Mesodermal cell (in vitro differentiated cells): Measurements from ENCODE around the gene ITPRID2. TPM values are rescaled to one million over a fixed set of nuclear protein-coding genes. Genes with fewer than 3 reads are reported as not detected.
A peak's percentile ranks its signal among the peaks of the same experiment; 100 is the strongest.

Experiments used
- H3K27ac ChIP-seq: 2 replicates; pipeline ENCODE4 v1.7.0; 2013; ENCODE audit warnings: mild to moderate bottlenecking, low read depth, low read length, moderate library complexity; ENCODE audit not compliant: severe bottlenecking
- H3K36me3 ChIP-seq: 2 replicates; pipeline ENCODE4 v1.7.1; 2013; ENCODE audit warnings: mild to moderate bottlenecking, low read length, moderate library complexity; ENCODE audit not compliant: control insufficient read depth, insufficient read depth
- H3K4me1 ChIP-seq: one replicate; pipeline ENCODE4 v1.7.1; 2013; ENCODE audit warnings: mild to moderate bottlenecking, low read length; ENCODE audit not compliant: insufficient read depth, control insufficient read depth, poor library complexity, severe bottlenecking
- H3K4me3 ChIP-seq: 2 replicates; pipeline ENCODE4 v1.7.0; 2013; ENCODE audit warnings: low read length, control low read depth, mild to moderate bottlenecking; ENCODE audit not compliant: insufficient read depth, poor library complexity, severe bottlenecking; ENCODE audit errors: extremely low read depth
- H3K9me3 ChIP-seq: 2 replicates; pipeline ENCODE4 v1.7.1; 2013; ENCODE audit warnings: mild to moderate bottlenecking, low read length, moderate library complexity; ENCODE audit not compliant: control insufficient read depth
- WGBS, 2 experiments: methylation state at CpG; one replicate each; pipeline ENCODE4 v1.1.5; 2013; ENCODE audit warnings: missing lambda C conversion rate in 2 of 2; ENCODE audit not compliant: insufficient coverage in 2 of 2; 5-methylcytosine and 5-hydroxymethylcytosine counted together
- polyA plus RNA-seq, 2 experiments: library from polyadenylated mRNA; stranded (reverse); fragments of 50-300 nt; gene quantifications; one replicate each; pipeline ENCODE4 v1.2.3, GENCODE V29; 2013

ITPRID2 gene
- 126 TPM for polyA plus RNA-seq (2013, experiment 1 of 2)
- 120 TPM for polyA plus RNA-seq (2013, experiment 2 of 2)

- peak within 1 kb of the TSS; percentile 86 for H3K4me3 ChIP-seq
- 4% methylated on average over 40 to 44 of the region's 58 CpGs for WGBS, 2 experiments
- peak within 1 kb of the TSS; percentile 86 for H3K27ac ChIP-seq
- peaks cover 27% of the 10 kb centered on the region for H3K4me1 ChIP-seq
- no peaks in the 10 kb centered on the region for H3K9me3 ChIP-seq
- H3K36me3 ChIP-seq: peaks cover 12% of the 10 kb centered on the region
These were observed at the start of gene ITPRID2 for GRCh38 chr2:181891258-181891965. ITPRID2 (plus strand) TSS chr2:181891730; CDS start chr2:181892067, 337 bp downstream.

DNA sequence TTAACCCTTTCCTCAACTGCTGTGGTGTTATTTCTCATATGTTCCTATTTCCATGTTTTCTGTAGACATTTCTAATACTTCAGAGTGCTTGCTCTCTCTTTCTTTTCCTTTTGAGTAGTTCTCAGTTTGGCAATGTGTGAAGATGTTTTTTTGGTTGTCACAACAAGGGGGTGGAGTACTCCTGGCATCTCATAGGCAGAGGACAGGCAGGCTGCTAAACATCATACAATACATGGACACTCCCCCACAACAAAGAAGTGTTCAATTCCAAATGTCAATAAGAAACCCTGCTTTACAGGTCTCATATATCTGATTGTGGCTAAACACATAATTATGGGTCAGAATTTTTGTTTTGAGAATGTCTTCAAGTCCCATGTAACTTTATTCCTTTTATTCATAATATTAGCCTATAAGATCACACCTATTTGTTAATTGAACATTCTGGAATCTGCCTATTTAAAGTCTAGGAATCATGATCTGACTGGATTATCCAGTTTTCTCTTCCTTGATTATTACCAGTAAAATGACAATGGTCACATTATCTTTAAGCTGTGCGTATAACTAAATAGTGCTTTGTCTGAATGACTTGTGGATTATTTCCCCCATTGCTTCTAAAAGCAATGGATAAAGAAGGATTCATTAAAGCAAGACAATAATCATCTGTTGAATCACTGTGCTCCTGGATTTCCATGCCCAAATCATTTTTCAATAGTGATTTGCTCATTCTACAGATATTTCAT, 46.8 kb upstream of the ITPRID2 start:
- H3K4me1 ChIP-seq: no peaks in the 10 kb centered on the region
- H3K27ac ChIP-seq: no peak overlapping the region
- no CpG with 5 or more reads among the region's 1 CpG for WGBS, 2 experiments
- H3K4me3 ChIP-seq: no peak overlapping the region
- H3K9me3 ChIP-seq: no peaks in the 10 kb centered on the region
- no peaks in the 10 kb centered on the region for H3K36me3 ChIP-seq

GRCh38 chr2:181846399-181847197, 44.9 kb upstream of the ITPRID2 start:
- Histone ChIP-seq H3K9me3 (no peaks in the 10 kb centered on the region), H3K4me1 (no peaks in the 10 kb centered on the region), H3K27ac (peak overlapping the region; percentile 7), H3K36me3 (no peaks in the 10 kb centered on the region), H3K4me3 (no peak overlapping the region)
- WGBS, 2 experiments: 100% methylated on average over 1 of the region's 4 CpGs; no CpG with 5 or more reads in 1 of the 2 experiments

GRCh38 chr2:181847198-181847556, 44.4 kb upstream of the ITPRID2 start:
- H3K4me1 ChIP-seq: no peaks in the 10 kb centered on the region
- no peaks in the 10 kb centered on the region for H3K36me3 ChIP-seq
- no peaks in the 10 kb centered on the region for H3K9me3 ChIP-seq
- peak overlapping the region; percentile 7 for H3K27ac ChIP-seq
- no peak overlapping the region for H3K4me3 ChIP-seq

DNA sequence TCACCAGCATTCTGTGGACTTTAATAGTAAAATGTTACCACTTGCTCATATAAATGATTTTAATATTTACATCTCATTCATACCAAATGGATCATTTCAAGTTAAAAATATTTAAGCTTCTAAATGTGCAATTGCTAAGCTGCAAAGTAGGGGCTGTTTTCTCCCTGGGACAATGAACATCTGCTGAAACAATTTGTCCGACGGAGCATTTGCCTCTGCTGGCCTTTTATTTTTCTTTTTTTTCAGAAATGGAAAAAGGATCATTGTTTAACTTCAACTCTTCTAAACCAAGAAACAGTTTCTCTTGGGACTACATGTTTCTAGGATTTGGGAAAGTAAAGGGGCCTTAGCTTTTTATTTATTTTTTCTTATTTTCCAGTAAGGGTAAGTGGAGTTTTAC, 43.8 kb upstream of the ITPRID2 start:
- Histone ChIP-seq H3K4me3 (no peak overlapping the region), H3K9me3 (no peaks in the 10 kb centered on the region), H3K4me1 (no peaks in the 10 kb centered on the region), H3K36me3 (no peaks in the 10 kb centered on the region), H3K27ac (no peak overlapping the region)
- no CpG with 5 or more reads among the region's 2 CpGs for WGBS, 2 experiments

- 85 to 91% methylated on average over 2 to 3 of the region's 3 CpGs for WGBS, 2 experiments
- Histone ChIP-seq H3K36me3 (no peaks in the 10 kb centered on the region), H3K27ac (no peak overlapping the region), H3K4me1 (no peaks in the 10 kb centered on the region), H3K9me3 (no peaks in the 10 kb centered on the region), H3K4me3 (no peak overlapping the region)
These were observed 43.2 kb upstream of the ITPRID2 start for GRCh38 chr2:181848261-181848886.

DNA sequence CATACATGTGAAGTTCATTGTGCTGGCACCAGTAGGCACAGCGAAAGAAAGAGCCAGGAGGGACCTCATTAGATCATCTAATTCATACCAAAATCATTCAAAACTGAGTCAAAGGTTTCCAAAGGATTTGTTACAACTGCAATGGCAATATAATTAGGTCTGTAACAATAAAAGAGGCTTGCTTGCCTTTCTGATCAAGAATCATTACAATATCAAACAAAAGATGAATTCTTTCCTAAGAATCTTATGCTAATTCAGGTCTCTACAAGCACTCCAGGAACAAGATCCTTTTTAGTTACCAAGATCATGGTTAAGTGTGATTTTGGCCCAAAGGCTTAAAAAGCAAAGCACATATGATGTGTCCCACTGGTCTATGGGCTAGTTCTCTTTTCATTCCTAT, 41.9 kb upstream of the ITPRID2 start:
- H3K27ac ChIP-seq: no peak overlapping the region
- no peaks in the 10 kb centered on the region for H3K4me1 ChIP-seq
- H3K36me3 ChIP-seq: no peaks in the 10 kb centered on the region
- no peak overlapping the region for H3K4me3 ChIP-seq
- H3K9me3 ChIP-seq: no peaks in the 10 kb centered on the region
- WGBS, 2 experiments: no CpG with 5 or more reads among the region's 1 CpG

- no peaks in the 10 kb centered on the region for H3K36me3 ChIP-seq
- no peak overlapping the region for H3K4me3 ChIP-seq
- H3K9me3 ChIP-seq: no peaks in the 10 kb centered on the region
- H3K4me1 ChIP-seq: no peaks in the 10 kb centered on the region
- H3K27ac ChIP-seq: no peak overlapping the region
These were observed 40.5 kb upstream of the ITPRID2 start for GRCh38 chr2:181850936-181851560.

DNA sequence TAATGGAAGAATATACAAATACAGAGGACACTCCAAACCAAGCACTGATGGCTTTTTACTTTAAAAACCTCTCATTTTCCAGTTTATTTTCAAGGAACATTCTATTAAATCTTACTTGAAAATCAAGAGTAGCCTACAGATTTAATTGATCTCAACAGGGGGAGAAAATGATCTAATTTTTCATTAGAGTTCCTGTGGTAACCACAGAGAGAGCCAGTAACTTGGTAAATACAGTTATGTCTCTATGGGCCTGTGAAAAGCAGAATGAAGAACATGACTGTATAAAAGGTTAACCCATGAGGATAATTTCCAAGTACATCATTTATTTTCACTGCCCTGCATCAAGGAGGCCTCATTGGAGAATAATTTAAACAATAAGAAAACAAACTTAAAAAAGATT, 39.8 kb upstream of the ITPRID2 start:
- Histone ChIP-seq H3K36me3 (no peaks in the 10 kb centered on the region), H3K27ac (no peak overlapping the region), H3K4me3 (no peak overlapping the region), H3K9me3 (no peaks in the 10 kb centered on the region), H3K4me1 (no peaks in the 10 kb centered on the region)

DNA sequence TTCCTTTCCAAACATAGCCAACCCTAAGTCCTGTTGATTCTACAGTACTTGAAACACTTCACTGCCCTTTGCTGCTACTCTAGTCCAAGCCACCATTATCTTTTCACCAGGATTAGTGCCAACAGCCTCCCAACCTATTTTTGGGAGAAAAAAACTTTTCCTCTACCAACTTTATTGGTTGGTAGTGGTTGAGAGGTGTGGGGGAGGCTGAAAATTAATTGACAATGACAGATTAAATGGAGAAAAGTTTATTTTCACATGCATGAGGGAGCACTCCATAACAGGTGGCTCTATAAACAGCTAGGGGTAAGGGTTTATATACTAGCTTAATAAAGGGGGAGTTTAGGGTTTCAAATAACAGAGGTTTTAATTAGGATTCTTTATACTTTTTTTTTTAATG, 37.8 kb upstream of the ITPRID2 start:
- Histone ChIP-seq H3K9me3 (no peaks in the 10 kb centered on the region), H3K4me3 (no peak overlapping the region), H3K4me1 (no peaks in the 10 kb centered on the region), H3K36me3 (no peaks in the 10 kb centered on the region), H3K27ac (no peak overlapping the region)
